Measurements from ENCODE around the gene ADARB2. TPM values are rescaled to one million over a fixed set of nuclear protein-coding genes. Genes with fewer than 3 reads are reported as not detected.

ADARB2 gene
- total RNA-seq, 6 donors from 2014 or later = 0.69 to 5.2 (median 1.8) TPM

DNA sequence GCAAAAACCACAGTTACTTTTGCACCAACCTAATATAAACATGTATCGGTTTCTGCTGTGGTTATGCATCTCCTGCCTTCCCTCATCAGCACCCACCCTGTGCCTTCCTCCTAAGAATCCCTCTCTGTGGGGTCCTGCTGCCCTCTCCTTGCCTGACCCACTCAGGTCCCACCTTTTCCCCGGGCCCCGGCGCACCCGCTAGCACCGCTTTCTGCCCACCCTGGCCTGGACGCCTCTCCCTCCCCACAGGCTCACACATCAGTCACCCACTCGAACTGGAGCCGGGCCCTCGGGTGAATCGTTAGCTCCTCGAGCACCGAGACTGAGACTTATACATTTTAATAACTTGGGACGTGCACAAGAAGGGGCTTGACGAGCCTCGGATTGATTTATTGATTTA lies 110.5 kb downstream of the ADARB2 start:
- H3K36me3 ChIP-seq = no peaks in the 10 kb centered on the region
- DNase-seq = no peak
- no peak for ATAC-seq (ENCODE audit: low FRiP score in 2 of 2)
- H3K4me3 ChIP-seq = no peak overlapping the region
- no peaks in the 10 kb centered on the region for H3K4me1 ChIP-seq
- no peak overlapping the region for H3K27ac ChIP-seq
- TF ChIP-seq POLR2AphosphoS5 (IDR thresholded peaks at IDR 0.05) (no peak), POLR2A (IDR thresholded peaks at IDR 0.05) (no peak), EP300 (IDR thresholded peaks at IDR 0.05) (no peak)
- TF ChIP-seq, protein P1, sequence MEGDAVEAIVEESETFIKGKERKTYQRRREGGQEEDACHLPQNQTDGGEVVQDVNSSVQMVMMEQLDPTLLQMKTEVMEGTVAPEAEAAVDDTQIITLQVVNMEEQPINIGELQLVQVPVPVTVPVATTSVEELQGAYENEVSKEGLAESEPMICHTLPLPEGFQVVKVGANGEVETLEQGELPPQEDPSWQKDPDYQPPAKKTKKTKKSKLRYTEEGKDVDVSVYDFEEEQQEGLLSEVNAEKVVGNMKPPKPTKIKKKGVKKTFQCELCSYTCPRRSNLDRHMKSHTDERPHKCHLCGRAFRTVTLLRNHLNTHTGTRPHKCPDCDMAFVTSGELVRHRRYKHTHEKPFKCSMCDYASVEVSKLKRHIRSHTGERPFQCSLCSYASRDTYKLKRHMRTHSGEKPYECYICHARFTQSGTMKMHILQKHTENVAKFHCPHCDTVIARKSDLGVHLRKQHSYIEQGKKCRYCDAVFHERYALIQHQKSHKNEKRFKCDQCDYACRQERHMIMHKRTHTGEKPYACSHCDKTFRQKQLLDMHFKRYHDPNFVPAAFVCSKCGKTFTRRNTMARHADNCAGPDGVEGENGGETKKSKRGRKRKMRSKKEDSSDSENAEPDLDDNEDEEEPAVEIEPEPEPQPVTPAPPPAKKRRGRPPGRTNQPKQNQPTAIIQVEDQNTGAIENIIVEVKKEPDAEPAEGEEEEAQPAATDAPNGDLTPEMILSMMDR (IDR thresholded peaks at IDR 0.05) = no peak
- 84 to 86% methylated on average over 16 of the region's 16 CpGs for WGBS, 2 donors
- no peaks in the 10 kb centered on the region for H3K9me3 ChIP-seq
- no peaks in the 10 kb centered on the region for H3K27me3 ChIP-seq

DNA sequence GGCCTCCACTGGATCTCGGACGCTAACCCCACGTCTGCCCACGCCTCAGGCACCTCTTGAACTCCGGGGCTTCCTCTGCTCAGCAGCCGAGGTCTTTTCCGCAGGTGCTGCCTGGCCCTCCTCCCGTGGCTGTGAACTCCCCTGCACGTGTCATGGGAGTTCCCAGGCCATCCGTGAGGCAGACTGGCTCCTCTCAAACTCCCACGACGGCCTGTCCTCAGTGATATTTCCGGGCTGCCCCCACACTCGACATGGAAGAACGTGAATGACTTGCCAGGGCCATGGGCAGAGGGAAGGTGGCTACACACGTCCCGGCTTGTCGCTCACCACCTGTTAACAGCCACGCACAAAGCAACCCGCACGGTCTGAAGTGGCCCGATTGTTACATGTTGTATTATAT lies 110.9 kb downstream of the ADARB2 start:
- no peak overlapping the region for H3K4me3 ChIP-seq
- H3K9me3 ChIP-seq = no peaks in the 10 kb centered on the region
- 84 to 85% methylated on average over 13 to 20 of the region's 22 CpGs for WGBS, 2 donors
- no peak overlapping the region for H3K27ac ChIP-seq
- DNase-seq (no peak), ATAC-seq (ENCODE audit: low FRiP score in 2 of 2) (no peak)
- no peaks in the 10 kb centered on the region for H3K27me3 ChIP-seq
- TF ChIP-seq POLR2AphosphoS5 (IDR thresholded peaks at IDR 0.05) (no peak), EP300 (IDR thresholded peaks at IDR 0.05) (no peak), POLR2A (IDR thresholded peaks at IDR 0.05) (no peak)
- TF ChIP-seq, protein P1 (IDR thresholded peaks at IDR 0.05) = no peak
- H3K4me1 ChIP-seq = no peaks in the 10 kb centered on the region
- H3K36me3 ChIP-seq = no peaks in the 10 kb centered on the region

DNA sequence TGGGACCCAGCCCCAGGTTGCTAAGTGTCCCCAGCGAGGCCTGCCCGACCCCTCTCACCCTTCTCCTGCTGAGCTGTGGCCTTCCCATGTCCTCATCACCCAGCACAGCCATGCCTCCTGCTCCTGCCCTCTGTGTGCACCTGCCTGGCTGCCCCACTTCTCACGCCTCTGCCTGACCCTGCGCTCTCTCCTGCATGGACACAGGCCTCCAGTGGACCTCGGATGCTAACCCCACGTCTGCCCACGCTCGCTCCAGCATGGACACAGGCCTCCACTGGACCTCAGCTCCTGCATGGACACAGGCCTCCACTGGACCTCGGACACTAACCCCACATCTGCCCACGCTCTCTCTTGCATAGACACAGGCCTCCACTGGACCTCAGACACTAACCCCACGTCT lies 111.6 kb downstream of the ADARB2 start:
- DNase-seq = peak in 1 of 2 donors; percentile 60
- TF ChIP-seq, protein P1 (IDR thresholded peaks at IDR 0.05) = no peak
- TF ChIP-seq POLR2AphosphoS5 (IDR thresholded peaks at IDR 0.05) (no peak), POLR2A (IDR thresholded peaks at IDR 0.05) (no peak)
- Histone ChIP-seq H3K27me3 (no peaks in the 10 kb centered on the region), H3K36me3 (no peaks in the 10 kb centered on the region), H3K4me1 (no peaks in the 10 kb centered on the region), H3K9me3 (no peaks in the 10 kb centered on the region), H3K27ac (no peak overlapping the region), H3K4me3 (no peak overlapping the region)
- 92% methylated on average over 9 to 11 of the region's 11 CpGs for WGBS, 2 donors
- ATAC-seq (ENCODE audit: low FRiP score in 2 of 2) = no peak

DNA sequence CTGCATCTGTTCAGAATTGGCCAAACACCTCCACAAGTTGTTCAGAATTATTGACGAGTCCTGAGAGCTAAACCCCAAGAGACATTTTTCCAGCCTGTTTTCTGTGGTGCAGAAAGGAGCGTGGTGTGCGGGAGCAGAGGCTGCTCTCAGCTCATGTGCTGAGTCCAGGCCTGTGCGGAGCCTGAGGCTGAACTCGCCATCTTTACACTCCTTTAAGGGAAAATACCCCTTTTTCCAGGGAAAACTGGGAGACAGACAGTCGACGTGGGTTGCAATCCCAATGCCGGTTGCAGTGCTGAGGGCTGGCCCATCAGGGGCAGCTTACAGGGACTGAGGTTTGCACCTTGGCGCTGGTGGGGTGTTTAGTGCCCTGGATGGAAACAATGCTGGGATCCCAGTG lies 112.2 kb downstream of the ADARB2 start:
- Histone ChIP-seq H3K27ac (no peak overlapping the region), H3K9me3 (no peaks in the 10 kb centered on the region), H3K36me3 (no peaks in the 10 kb centered on the region), H3K4me1 (no peaks in the 10 kb centered on the region), H3K27me3 (no peaks in the 10 kb centered on the region), H3K4me3 (no peak overlapping the region)
- WGBS, 2 donors = 89 to 91% methylated on average over 9 of the region's 9 CpGs
- DNase-seq = no peak
- TF ChIP-seq EP300 (IDR thresholded peaks at IDR 0.05) (no peak), POLR2A (IDR thresholded peaks at IDR 0.05) (no peak), POLR2AphosphoS5 (IDR thresholded peaks at IDR 0.05) (no peak)
- TF ChIP-seq, protein P1 (IDR thresholded peaks at IDR 0.05) = no peak
- peak in 1 of 2 donors; percentile 54 for ATAC-seq (ENCODE audit: low FRiP score in 2 of 2)

DNA sequence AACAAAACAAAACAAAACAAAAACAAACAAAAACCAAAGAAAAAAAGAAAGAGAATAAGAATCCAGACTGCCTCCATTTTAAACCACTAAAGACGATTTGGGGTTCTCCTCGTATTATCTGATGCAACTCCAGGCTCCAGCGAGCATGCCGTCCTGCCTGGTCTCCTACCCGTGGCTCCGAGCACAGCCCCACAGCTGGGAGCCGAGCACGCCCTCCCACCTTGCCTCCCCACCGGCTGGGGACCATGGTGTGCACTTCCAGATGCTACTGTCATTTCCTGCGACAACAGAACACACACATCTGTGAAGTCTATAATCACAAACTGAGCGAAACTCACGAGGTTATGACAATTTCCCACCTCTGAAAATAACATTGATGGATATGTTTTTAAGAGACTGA lies 113.1 kb downstream of the ADARB2 start:
- WGBS, 2 donors = 76 to 78% methylated on average over 12 of the region's 12 CpGs
- Histone ChIP-seq H3K27me3 (no peaks in the 10 kb centered on the region), H3K9me3 (no peaks in the 10 kb centered on the region), H3K4me1 (no peaks in the 10 kb centered on the region), H3K36me3 (no peaks in the 10 kb centered on the region), H3K4me3 (no peak overlapping the region), H3K27ac (no peak overlapping the region)
- DNase-seq (no peak), ATAC-seq (ENCODE audit: low FRiP score in 2 of 2) (no peak)
- TF ChIP-seq POLR2AphosphoS5 (IDR thresholded peaks at IDR 0.05) (no peak), EP300 (IDR thresholded peaks at IDR 0.05) (no peak), POLR2A (IDR thresholded peaks at IDR 0.05) (no peak)
- TF ChIP-seq, protein P1 (IDR thresholded peaks at IDR 0.05) = no peak
